ENCODE results near the gene MBD6. TPM values are rescaled to one million over a fixed set of nuclear protein-coding genes. Genes with fewer than 3 reads are reported as not detected.

Gene MBD6
- total and polyA plus RNA-seq, 2 of the 13 experiments (the other 11 are each of a cell fraction or from before 2014, with no cell fraction given) = 4.1 to 5.9 TPM

GRCh38 chr12:57579011-57579410, 56.4 kb downstream of the MBD6 start:
- CTCF ChIA-PET (ENCODE audit: low intra/inter-chr PET ratio, low total read pairs) = no interaction called here
- DNase-seq (ENCODE audit: low spot score) (no peak), ATAC-seq (no peak), FAIRE-seq (no peak)
- peaks cover 10% of the 10 kb centered on the region for H3K79me2 ChIP-seq (ENCODE audit: insufficient read depth, low read length)
- intact Hi-C loops (cut with micrococcal nuclease; ENCODE audit: unreplicated experiment) = loop anchor here (1.0 kb wide), 2 partner anchors 56 to 114 kb away; no protein-coding TSS in a partner anchor
- H3K27ac ChIP-seq (ENCODE audit: extremely low read length, insufficient read depth, low read length) = peak overlapping the region; percentile 99
- peak overlapping the region; percentile 78 for H3K9ac ChIP-seq (ENCODE audit: insufficient read depth, low read depth, low read length)
- H3K9me3 ChIP-seq (ENCODE audit: low read length) = no peaks in the 10 kb centered on the region
- TSS peak; percentile 88 for BruUV-seq (replicated peaks)
- no peaks in the 10 kb centered on the region for H4K20me1 ChIP-seq (ENCODE audit: insufficient read depth, low read length)
- POLR2A ChIA-PET = interaction anchor here (3.6 to 4.1 kb wide), 2 partner anchors 12 to 59 kb away, joined by 18 to 35 read pairs; partner anchors contain the start of genes DDIT3 and PIP4K2C
- H3K36me3 ChIP-seq (replicated peaks in 1 of 2; ENCODE audit: control insufficient read depth in 1 of 2, insufficient read depth in 2 of 2, low read length in 2 of 2) = peaks cover 3 to 18% of the 10 kb centered on the region in 2 experiments
- WGBS (ENCODE audit: low lambda C conversion rate) = 80% methylated on average over 2 of the region's 2 CpGs
- peaks cover 86% of the 10 kb centered on the region for H3K4me1 ChIP-seq (ENCODE audit: insufficient read depth, low read length)
- H3K4me3 ChIP-seq (replicated peaks in 1 of 3; ENCODE audit: insufficient read depth in 1 of 3, low read depth in 2 of 3, low read length in 3 of 3) = peak overlapping the region in 1 of 3 experiments; percentile 16; a peak in 1 of 6 replicates
- no peaks in the 10 kb centered on the region for H3K27me3 ChIP-seq (ENCODE audit: control insufficient read depth in 1 of 2, insufficient read depth in 2 of 2, low read length in 2 of 2)
- in situ Hi-C loops (cut with HindIII; ENCODE audit: extremely low pct_ligation_motif_present, low pct_unique_long_range_greater_than_20kb) = no loop called here
- H2AFZ ChIP-seq (ENCODE audit: low read length) = no peak overlapping the region
- H3K4me2 ChIP-seq (ENCODE audit: low read depth, low read length) = peak overlapping the region; percentile 87
- TF ChIP-seq SP1 (IDR thresholded peaks at IDR 0.05) (no peak), SP1 (CRISPR knock-in tag; IDR thresholded peaks at IDR 0.05) (no peak), ISX (CRISPR knock-in tag; conservative IDR thresholded peaks at IDR 0.05) (no peak), ZNF709 (CRISPR knock-in tag; IDR thresholded peaks at IDR 0.05) (0 out of 2 replicates have a peak, but pooled peaks have one; percentile 4), POLR2AphosphoS5 (IDR thresholded peaks at IDR 0.05; ENCODE audit: low read depth, low read length) (no peak), AGO1 (IDR thresholded peaks at IDR 0.05; ENCODE audit: low read depth, low read length, poor library complexity, severe bottlenecking) (no peak), ZNF747 (CRISPR knock-in tag; IDR thresholded peaks at IDR 0.05; ENCODE audit: borderline replicate concordance) (0 out of 2 replicates have a peak, but pooled peaks have one; percentile 29), ZNF564 (CRISPR knock-in tag; IDR thresholded peaks at IDR 0.05) (no peak), ZNF414 (CRISPR knock-in tag; IDR thresholded peaks at IDR 0.05) (no peak), NFATC3 (CRISPR knock-in tag; IDR thresholded peaks at IDR 0.05) (no peak), ZNF780A (CRISPR knock-in tag; IDR thresholded peaks at IDR 0.05) (no peak), THAP11 (CRISPR knock-in tag; IDR thresholded peaks at IDR 0.05) (no peak), ZBTB14 (CRISPR knock-in tag; IDR thresholded peaks at IDR 0.05) (no peak), SNAI1 (CRISPR knock-in tag; IDR thresholded peaks at IDR 0.05; ENCODE audit: borderline replicate concordance) (no peak), ZNF616 (CRISPR knock-in tag; IDR thresholded peaks at IDR 0.05; ENCODE audit: low read depth) (no peak), ZNF143 (CRISPR knock-in tag; IDR thresholded peaks at IDR 0.05) (0 out of 2 replicates have a peak, but pooled peaks have one; percentile 25), DMTF1 (CRISPR knock-in tag; IDR thresholded peaks at IDR 0.05) (no peak), CREB1 (IDR thresholded peaks at IDR 0.05) (no peak), CREB1 (CRISPR knock-in tag; IDR thresholded peaks at IDR 0.05) (no peak), HDAC6 (IDR thresholded peaks at IDR 0.05; ENCODE audit: low read depth, low read length) (no peak), KDM3A (CRISPR knock-in tag; IDR thresholded peaks at IDR 0.05; ENCODE audit: low read depth) (no peak), ZSCAN12 (CRISPR knock-in tag; IDR thresholded peaks at IDR 0.05) (no peak), YEATS4 (CRISPR knock-in tag; IDR thresholded peaks at IDR 0.05; ENCODE audit: borderline replicate concordance) (no peak), FOXK1 (CRISPR knock-in tag; IDR thresholded peaks at IDR 0.05; ENCODE audit: borderline replicate concordance, low read depth) (no peak)

Data from HepG2 (cell line).